Measurements from ENCODE around the gene FAM81B. TPM values are rescaled to one million over a fixed set of nuclear protein-coding genes. Genes with fewer than 3 reads are reported as not detected.

The FAM81B gene
- total RNA-seq, 1 donor from 2014 or later = 6.2 TPM

GRCh38 chr5:95432779-95433178 lies 41.6 kb downstream of the FAM81B start:
- Histone ChIP-seq H3K36me3 (no peaks in the 10 kb centered on the region), H3K9me3 (replicated peaks) (peaks cover 10% of the 10 kb centered on the region), H3K4me1 (no peaks in the 10 kb centered on the region), H3K4me3 (no peak overlapping the region), H3K27me3 (ENCODE audit: low read depth) (no peaks in the 10 kb centered on the region), H3K27ac (replicated peaks) (no peak overlapping the region)
- TF ChIP-seq CTCF (IDR thresholded peaks at IDR 0.05; ENCODE audit: borderline replicate concordance) = no peak
- intact Hi-C loops (cut with micrococcal nuclease) = no loop called here
- no peak for DNase-seq

GRCh38 chr5:95439801-95440493 lies 48.8 kb downstream of the FAM81B start:
- Histone ChIP-seq H3K27me3 (ENCODE audit: low read depth) (peaks cover 17% of the 10 kb centered on the region), H3K4me3 (no peak overlapping the region), H3K27ac (replicated peaks) (no peak overlapping the region), H3K9me3 (replicated peaks) (no peaks in the 10 kb centered on the region), H3K36me3 (no peaks in the 10 kb centered on the region), H3K4me1 (no peaks in the 10 kb centered on the region)
- no peak for DNase-seq
- TF ChIP-seq CTCF (IDR thresholded peaks at IDR 0.05; ENCODE audit: borderline replicate concordance) = no peak
- intact Hi-C loops (cut with micrococcal nuclease) = no loop called here

DNA sequence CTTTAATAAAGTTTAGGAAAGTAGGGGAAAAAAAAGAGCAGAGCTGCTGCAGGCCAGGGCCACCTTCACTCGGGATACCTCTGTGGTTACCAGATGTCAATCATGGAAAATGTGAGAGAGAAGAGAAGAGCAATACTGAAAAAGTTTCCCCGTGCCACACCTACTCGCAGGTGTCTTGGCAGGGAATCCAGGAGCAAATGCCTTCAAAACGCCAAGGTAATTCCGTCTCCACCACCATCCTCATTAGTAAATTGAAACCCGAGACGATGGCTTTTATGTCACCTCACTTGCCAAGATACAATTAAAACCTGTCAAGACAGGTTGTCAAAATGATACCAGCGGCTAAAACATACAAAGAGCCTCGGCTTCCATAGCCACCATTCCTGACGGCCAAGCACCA lies 49.7 kb downstream of the FAM81B start:
- peaks cover 17% of the 10 kb centered on the region for H3K27me3 ChIP-seq (ENCODE audit: low read depth)
- H3K27ac ChIP-seq (replicated peaks) = no peak overlapping the region
- H3K4me1 ChIP-seq = no peaks in the 10 kb centered on the region
- H3K36me3 ChIP-seq = no peaks in the 10 kb centered on the region
- no peak overlapping the region for H3K4me3 ChIP-seq
- intact Hi-C loops (cut with micrococcal nuclease) = no loop called here
- no peak for DNase-seq
- no peaks in the 10 kb centered on the region for H3K9me3 ChIP-seq (replicated peaks)
- TF ChIP-seq CTCF (IDR thresholded peaks at IDR 0.05; ENCODE audit: borderline replicate concordance) = no peak

DNA sequence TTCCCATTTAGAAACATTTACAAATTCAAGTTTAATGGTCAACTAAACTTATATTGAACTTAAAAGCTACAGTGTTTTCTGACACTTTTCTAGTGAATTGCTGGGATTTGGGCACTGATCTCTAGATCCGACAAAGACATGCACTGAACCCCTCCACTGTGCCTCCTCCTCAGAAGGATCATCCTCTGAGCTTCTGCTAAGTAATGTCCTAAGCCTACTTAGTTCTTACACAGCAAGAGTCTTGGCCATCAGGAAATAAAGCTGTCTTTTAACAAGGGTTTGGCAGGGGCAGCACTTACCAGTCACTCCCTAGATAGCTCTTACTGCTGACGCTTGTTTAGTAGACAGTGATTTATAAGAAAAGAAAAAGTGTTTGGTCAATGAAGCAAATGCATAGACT lies 50.5 kb downstream of the FAM81B start:
- Histone ChIP-seq H3K27me3 (ENCODE audit: low read depth) (peaks cover 17% of the 10 kb centered on the region), H3K36me3 (no peaks in the 10 kb centered on the region), H3K4me3 (no peak overlapping the region), H3K27ac (replicated peaks) (no peak overlapping the region), H3K9me3 (replicated peaks) (no peaks in the 10 kb centered on the region), H3K4me1 (no peaks in the 10 kb centered on the region)
- intact Hi-C loops (cut with micrococcal nuclease) = no loop called here
- TF ChIP-seq CTCF (IDR thresholded peaks at IDR 0.05; ENCODE audit: borderline replicate concordance) = no peak
- DNase-seq = no peak

DNA sequence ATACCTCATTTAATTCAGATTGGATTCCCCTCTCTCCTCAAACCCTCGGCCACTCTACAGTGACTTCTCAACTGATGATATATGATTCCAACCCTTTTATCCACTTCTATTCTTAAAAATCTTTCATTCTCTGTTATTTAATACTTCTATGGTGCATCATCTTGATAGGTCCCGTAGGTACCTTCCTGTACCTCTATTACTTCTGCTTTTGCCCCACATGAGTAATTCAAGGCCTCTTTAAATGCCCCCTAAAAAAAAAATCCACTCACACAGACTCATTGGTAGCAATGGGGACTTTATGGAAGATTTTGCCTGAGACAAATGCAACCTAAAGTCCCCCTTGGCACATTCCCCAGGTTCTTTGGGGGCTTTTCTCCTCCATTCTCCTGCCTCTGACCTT lies 54.3 kb downstream of the FAM81B start:
- Histone ChIP-seq H3K36me3 (no peaks in the 10 kb centered on the region), H3K4me1 (no peaks in the 10 kb centered on the region), H3K27ac (replicated peaks) (no peak overlapping the region), H3K27me3 (ENCODE audit: low read depth) (peaks cover 5% of the 10 kb centered on the region), H3K4me3 (no peak overlapping the region), H3K9me3 (replicated peaks) (no peaks in the 10 kb centered on the region)
- intact Hi-C loops (cut with micrococcal nuclease) = no loop called here
- no peak for DNase-seq
- TF ChIP-seq CTCF (IDR thresholded peaks at IDR 0.05; ENCODE audit: borderline replicate concordance) = no peak

Measured in left ventricle myocardium inferior (tissue), 1 donor.